Measurements from ENCODE around the gene SLC35F3.

- TF ChIP-seq CTCF (IDR thresholded peaks at IDR 0.05), result no peak
- no peak for TF ChIP-seq POLR2AphosphoS5 (IDR thresholded peaks at IDR 0.05; ENCODE audit: insufficient read depth in 1 of 2, low read depth in 1 of 2)
Observed at GRCh38 chr1:234135501-234135900, 231.0 kb downstream of the SLC35F3 start.
